Rectal smooth muscle tissue (tissue), 1 donor: ENCODE measurements around the gene STAC3.

Source experiments
- H3K27ac ChIP-seq: one replicate; pipeline ENCODE4 v1.7.0; 2013; ENCODE audit warnings: low read depth, low read length, inconsistent platforms
- H3K27me3 ChIP-seq: one replicate; pipeline ENCODE4 v1.7.0; 2013; ENCODE audit warnings: low read length; ENCODE audit not compliant: control insufficient read depth, insufficient read depth
- H3K36me3 ChIP-seq: one replicate; pipeline ENCODE4 v1.7.0; 2013; ENCODE audit warnings: low read length; ENCODE audit not compliant: control insufficient read depth, insufficient read depth
- H3K4me1 ChIP-seq: one replicate; pipeline ENCODE4 v1.7.0; 2013; ENCODE audit warnings: low read length; ENCODE audit not compliant: control insufficient read depth, insufficient read depth
- H3K4me3 ChIP-seq: one replicate; pipeline ENCODE4 v1.7.0; 2013; ENCODE audit warnings: low read length
- H3K9ac ChIP-seq: one replicate; pipeline ENCODE4 v1.7.0; 2013; ENCODE audit warnings: low read length

Gene STAC3

DNA sequence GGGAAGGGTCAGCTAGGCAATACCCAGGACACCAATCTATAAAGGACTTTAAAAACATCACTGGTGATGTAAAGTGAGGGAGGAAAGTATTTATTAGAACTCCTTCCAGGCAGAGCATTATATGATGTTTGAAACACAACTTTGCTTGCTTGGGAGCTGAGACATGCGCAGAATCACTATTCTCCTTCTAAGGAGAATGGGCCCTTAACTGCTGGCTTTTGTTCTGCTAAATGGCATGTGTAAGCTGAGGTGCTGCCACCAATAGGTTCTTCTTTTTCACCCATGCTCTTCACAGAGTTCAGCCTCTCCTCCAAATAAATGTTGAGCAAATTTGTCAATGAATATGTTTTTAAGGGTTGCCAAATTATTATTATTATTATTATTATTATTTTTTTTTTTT is 3.9 kb downstream of the STAC3 start:
- Histone ChIP-seq H3K9ac (no peak overlapping the region), H3K4me3 (no peak overlapping the region), H3K36me3 (no peaks in the 10 kb centered on the region), H3K4me1 (peaks cover 6% of the 10 kb centered on the region), H3K27ac (no peak overlapping the region), H3K27me3 (peaks cover 12% of the 10 kb centered on the region)

DNA sequence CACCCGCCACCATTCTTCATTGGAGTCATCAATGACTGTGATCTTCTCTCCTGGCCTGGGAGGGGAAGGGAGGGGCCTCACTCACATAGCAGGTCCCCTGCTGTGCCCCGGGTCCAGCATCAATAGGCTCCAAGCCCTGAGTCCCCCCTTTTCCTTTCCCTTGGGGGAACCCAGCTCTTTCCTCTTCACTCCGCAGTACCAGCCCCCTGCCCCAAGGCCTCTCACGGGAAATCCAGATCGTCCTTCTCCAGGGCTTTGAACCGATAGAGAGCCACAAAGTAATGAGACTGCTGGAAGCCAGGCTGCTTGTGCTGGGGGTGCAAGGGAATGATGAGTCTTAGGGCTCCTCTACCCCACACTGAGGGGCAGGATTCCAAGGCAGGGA is 6.7 kb downstream of the STAC3 start:
- no peak overlapping the region for H3K9ac ChIP-seq
- no peak overlapping the region for H3K27ac ChIP-seq
- H3K4me1 ChIP-seq, result peaks cover 15% of the 10 kb centered on the region
- no peaks in the 10 kb centered on the region for H3K36me3 ChIP-seq
- H3K4me3 ChIP-seq, result no peak overlapping the region
- H3K27me3 ChIP-seq, result peaks cover 34% of the 10 kb centered on the region

DNA sequence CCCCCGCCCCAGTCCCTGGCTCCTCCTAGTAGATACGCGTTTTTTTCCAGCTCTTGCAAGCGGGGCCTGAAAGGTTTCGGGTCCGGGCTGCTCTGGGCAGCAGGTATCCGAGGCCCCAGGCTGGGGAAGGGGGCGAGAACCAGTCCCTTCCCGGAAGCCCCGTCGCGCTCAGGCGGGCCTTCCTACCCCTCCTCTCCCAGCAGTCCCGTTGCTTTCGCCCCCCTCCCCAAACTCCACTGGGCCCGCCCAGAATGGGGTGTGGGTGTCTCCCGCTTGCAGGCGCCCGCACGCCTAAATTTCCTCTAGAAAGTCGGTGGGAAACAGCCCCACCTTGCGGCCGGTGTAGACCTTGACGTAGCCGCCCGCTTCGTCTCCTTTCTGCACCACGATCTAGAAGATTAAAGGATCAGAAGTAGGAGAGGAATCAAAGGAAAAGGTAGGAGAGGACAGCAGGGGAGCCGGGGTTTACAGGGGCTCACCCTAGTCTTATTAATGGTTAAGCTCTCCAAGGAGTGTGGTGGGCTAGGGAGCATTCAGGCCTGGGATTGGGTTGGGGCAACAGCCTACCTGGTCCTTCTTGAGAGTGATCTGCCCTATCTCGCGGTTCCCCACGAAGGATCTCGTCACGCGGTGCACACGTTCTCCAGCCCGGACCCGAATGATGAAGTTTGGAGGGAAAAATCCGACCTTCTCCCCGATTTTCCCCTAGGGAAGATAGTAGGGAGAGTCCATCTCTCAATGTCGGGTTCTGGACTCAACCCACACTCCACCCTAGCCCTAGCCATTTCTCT is 7.3 kb downstream of the STAC3 start:
- Histone ChIP-seq H3K27ac (no peak overlapping the region), H3K4me1 (peaks cover 15% of the 10 kb centered on the region), H3K36me3 (no peaks in the 10 kb centered on the region), H3K27me3 (peaks cover 36% of the 10 kb centered on the region), H3K4me3 (peak overlapping the region; percentile 37), H3K9ac (no peak overlapping the region)

GRCh38 chr12:57242691-57243454 is 8.1 kb downstream of the STAC3 start:
- H3K27ac ChIP-seq, result no peak overlapping the region
- peak overlapping the region; percentile 50 for H3K4me3 ChIP-seq
- peaks cover 43% of the 10 kb centered on the region for H3K27me3 ChIP-seq
- H3K9ac ChIP-seq, result no peak overlapping the region
- H3K4me1 ChIP-seq, result peaks cover 15% of the 10 kb centered on the region
- H3K36me3 ChIP-seq, result no peaks in the 10 kb centered on the region

GRCh38 chr12:57242329-57242690 is 8.7 kb downstream of the STAC3 start:
- Histone ChIP-seq H3K27ac (no peak overlapping the region), H3K27me3 (peaks cover 49% of the 10 kb centered on the region), H3K4me3 (peak overlapping the region; percentile 50), H3K4me1 (peaks cover 15% of the 10 kb centered on the region), H3K9ac (no peak overlapping the region), H3K36me3 (no peaks in the 10 kb centered on the region)

DNA sequence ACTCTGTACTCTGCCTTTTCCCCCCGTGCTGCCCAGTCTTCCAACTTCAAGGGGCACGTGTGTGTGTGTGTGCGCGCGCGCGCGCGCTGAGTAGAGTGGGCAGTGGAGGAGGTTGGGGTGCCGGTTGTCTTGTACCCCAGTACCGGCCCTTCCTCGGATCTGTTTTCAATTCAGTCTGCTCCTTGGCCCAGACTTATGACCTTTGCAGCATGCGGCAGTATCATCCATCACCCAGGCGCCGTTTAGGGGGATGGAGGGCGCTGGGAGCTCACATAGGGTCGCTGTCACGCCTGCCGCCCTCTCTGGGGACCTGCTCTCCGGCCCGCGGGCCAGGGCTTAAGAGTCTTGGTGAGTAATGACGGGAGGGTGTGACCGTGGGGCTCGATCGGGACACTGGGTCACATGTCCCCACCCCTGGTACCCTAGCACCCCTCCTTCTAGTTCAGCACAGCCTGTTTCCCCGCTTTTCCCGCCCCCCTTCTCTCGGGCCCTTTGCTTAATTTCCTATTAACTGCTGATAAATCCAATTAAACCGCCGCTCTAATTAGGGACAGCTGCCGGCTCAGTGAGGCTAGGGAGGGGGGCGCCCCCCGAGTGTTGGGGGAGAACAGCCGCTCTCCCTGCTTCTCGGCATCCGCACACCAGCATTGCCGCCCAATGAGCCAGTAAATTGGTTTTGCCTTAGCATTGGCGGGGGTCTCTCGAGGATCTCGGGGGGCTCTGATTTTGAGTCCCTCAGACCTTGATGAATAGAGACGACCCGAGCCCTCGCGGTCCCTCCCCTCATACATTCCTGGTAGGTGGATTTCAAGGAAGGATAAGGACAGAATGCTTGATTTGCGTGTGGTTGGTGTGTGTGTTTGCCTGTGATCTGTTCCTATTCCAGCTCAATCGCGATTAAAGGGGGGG is 9.3 kb downstream of the STAC3 start:
- Histone ChIP-seq H3K27me3 (peaks cover 51% of the 10 kb centered on the region), H3K4me3 (no peak overlapping the region), H3K4me1 (peaks cover 15% of the 10 kb centered on the region), H3K27ac (no peak overlapping the region), H3K9ac (no peak overlapping the region), H3K36me3 (no peaks in the 10 kb centered on the region)

- H3K36me3 ChIP-seq, result no peaks in the 10 kb centered on the region
- peaks cover 51% of the 10 kb centered on the region for H3K27me3 ChIP-seq
- H3K4me1 ChIP-seq, result peaks cover 15% of the 10 kb centered on the region
- no peak overlapping the region for H3K9ac ChIP-seq
- no peak overlapping the region for H3K27ac ChIP-seq
- peak overlapping the region; percentile 69 for H3K4me3 ChIP-seq
Measured at GRCh38 chr12:57240926-57241401, 10.0 kb downstream of the STAC3 start.

DNA sequence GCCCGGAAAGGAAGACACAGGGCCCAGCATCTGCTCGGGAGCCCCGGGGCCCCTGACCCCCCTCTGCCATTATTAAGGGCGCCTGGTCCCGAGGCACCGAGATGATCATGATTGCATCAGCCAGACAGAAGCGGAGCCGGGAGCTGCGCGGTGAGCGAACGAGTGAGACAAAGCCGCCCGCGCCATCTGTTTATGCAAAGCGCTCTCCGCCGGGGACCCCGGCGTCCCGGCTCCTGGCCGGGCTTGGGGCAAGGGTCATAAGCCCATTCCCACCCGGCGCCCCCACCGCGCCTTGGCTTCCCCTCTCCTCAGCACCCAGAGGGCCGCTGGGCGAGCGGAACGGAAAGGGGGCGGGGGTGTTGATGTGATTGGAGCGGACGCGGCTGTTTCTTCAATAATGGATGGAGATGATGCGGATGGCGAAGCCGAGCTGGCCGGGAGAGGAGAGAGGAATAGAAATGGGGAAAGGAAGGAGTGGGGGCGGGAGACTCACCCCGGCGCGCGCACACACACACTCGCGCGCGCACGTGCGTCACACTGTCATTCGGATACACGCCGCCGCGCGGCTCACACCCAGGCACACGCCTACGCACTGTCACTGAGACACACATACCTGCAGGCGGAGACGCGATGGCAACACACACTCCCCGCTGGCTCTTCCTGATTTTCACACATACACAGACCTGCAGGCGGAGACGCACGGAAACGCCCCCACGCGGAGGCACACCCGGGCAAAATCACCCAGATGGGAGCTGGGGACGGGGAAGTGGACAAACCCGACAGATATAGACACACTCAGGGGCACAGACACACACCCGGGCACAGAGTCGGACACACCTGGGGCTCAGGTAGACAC is 10.7 kb downstream of the STAC3 start:
- H3K36me3 ChIP-seq, result no peaks in the 10 kb centered on the region
- peaks cover 15% of the 10 kb centered on the region for H3K4me1 ChIP-seq
- no peak overlapping the region for H3K27ac ChIP-seq
- no peak overlapping the region for H3K9ac ChIP-seq
- peak overlapping the region; percentile 69 for H3K4me3 ChIP-seq
- peaks cover 53% of the 10 kb centered on the region for H3K27me3 ChIP-seq

DNA sequence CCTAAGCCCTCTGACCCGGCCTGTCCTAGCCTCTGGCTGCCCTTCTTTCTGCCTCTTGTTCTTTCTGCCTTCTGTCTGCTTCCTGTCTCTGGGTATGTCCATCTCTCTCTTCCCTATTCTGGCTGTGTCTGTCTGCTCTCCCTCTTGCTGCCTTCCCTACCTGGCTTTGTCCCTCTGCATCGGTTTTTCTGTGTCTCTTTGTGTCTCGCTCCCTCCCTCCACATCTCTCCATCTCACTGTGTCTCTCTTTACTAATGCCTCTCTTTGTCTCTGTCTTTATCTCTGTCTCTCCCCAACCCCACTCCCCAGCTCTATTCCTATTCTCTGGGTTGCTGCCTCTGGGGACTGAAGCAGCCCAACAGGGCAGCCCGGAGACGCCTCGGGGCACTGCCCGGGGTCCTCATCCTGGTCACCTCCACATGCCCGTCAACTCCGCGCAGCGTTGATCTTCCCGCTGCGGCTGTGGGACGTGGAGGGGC is 11.4 kb downstream of the STAC3 start:
- no peak overlapping the region for H3K9ac ChIP-seq

GRCh38 chr12:57238854-57239554 is 12.0 kb downstream of the STAC3 start:
- Histone ChIP-seq H3K36me3 (no peaks in the 10 kb centered on the region), H3K4me1 (peaks cover 15% of the 10 kb centered on the region), H3K9ac (no peak overlapping the region), H3K27me3 (peaks cover 51% of the 10 kb centered on the region), H3K4me3 (peak overlapping the region; percentile 69), H3K27ac (no peak overlapping the region)

More for the DNA sequence above, 11.4 kb downstream of the STAC3 start:
- no peaks in the 10 kb centered on the region for H3K36me3 ChIP-seq
- H3K27me3 ChIP-seq, result peaks cover 54% of the 10 kb centered on the region
- H3K4me1 ChIP-seq, result peaks cover 15% of the 10 kb centered on the region
- H3K27ac ChIP-seq, result no peak overlapping the region
- peak overlapping the region; percentile 69 for H3K4me3 ChIP-seq
